ENCODE measurements around the gene CIBAR2. TPM values are rescaled to one million over a fixed set of nuclear protein-coding genes. Genes with fewer than 3 reads are reported as not detected.

CIBAR2 gene
- total and polyA plus RNA-seq, 2 experiments from 2014 or later, result not detected

- peaks cover 22% of the 10 kb centered on the region for H3K4me1 Mint-ChIP-seq
- peaks cover 22% of the 10 kb centered on the region for H3K27me3 Mint-ChIP-seq (ENCODE audit: insufficient read depth, low read depth, poor library complexity)
- no peak overlapping the region for H3K4me3 Mint-ChIP-seq
- no peak overlapping the region for H3K4me3 ChIP-seq
- no peaks in the 10 kb centered on the region for H3K79me2 ChIP-seq (replicated peaks; ENCODE audit: insufficient read depth)
- H3F3A ChIP-seq (replicated peaks; ENCODE audit: low read depth), result no peaks in the 10 kb centered on the region
- H3K4me1 ChIP-seq (ENCODE audit: insufficient read depth), result peaks cover 2% of the 10 kb centered on the region; the same call in 1 of the 2 replicates
- no peaks in the 10 kb centered on the region for H3K36me3 ChIP-seq (ENCODE audit: insufficient read depth)
- TF ChIP-seq EZH2phosphoT487 (IDR thresholded peaks at IDR 0.05; ENCODE audit: unreplicated experiment) (no peak), EZH2 (IDR thresholded peaks at IDR 0.05; ENCODE audit: low read depth, unreplicated experiment) (no peak), CTCF (conservative IDR thresholded peaks at IDR 0.05; ENCODE audit: low read depth in 2 of 2) (no peak), ZNF114 (CRISPR knock-in tag; IDR thresholded peaks at IDR 0.05) (no peak), CREB1 (CRISPR knock-in tag; IDR thresholded peaks at IDR 0.05; ENCODE audit: low read depth) (no peak), REST (IDR thresholded peaks at IDR 0.05; ENCODE audit: unreplicated experiment) (no peak), POLR2AphosphoS5 (IDR thresholded peaks at IDR 0.05; ENCODE audit: low read depth) (no peak), ZNF462 (CRISPR knock-in tag; IDR thresholded peaks at IDR 0.05) (no peak), ZNF331 (CRISPR knock-in tag; IDR thresholded peaks at IDR 0.05; ENCODE audit: low read depth) (no peak), JUNB (IDR thresholded peaks at IDR 0.05; ENCODE audit: unreplicated experiment) (no peak), NANOG (IDR thresholded peaks at IDR 0.05; ENCODE audit: borderline replicate concordance) (no peak), ETS1 (IDR thresholded peaks at IDR 0.05) (no peak), STAT1 (IDR thresholded peaks at IDR 0.05; ENCODE audit: unreplicated experiment) (no peak)
- no peak overlapping the region for H3K4me2 ChIP-seq
- H3K36me3 Mint-ChIP-seq (ENCODE audit: low read depth), result no peaks in the 10 kb centered on the region
- no peaks in the 10 kb centered on the region for H4K20me1 ChIP-seq (replicated peaks; ENCODE audit: insufficient read depth)
- DNase-seq (ENCODE audit: low spot score) (no peak), ATAC-seq (no peak)
- no peaks in the 10 kb centered on the region for H3K9me2 ChIP-seq (ENCODE audit: insufficient read depth)
- H3K9me3 Mint-ChIP-seq, result peaks cover 1% of the 10 kb centered on the region; the same call in 2 of the 3 replicates
- H2AFZ ChIP-seq, result no peak overlapping the region
- no peak overlapping the region for H3K27ac Mint-ChIP-seq
- no peak overlapping the region for H3K27ac ChIP-seq (ENCODE audit: low read depth)
- H3K27me3 ChIP-seq (ENCODE audit: insufficient read depth), result no peaks in the 10 kb centered on the region
These were observed 29.3 kb upstream of the CIBAR2 start for GRCh38 chr16:85141491-85142128.
